T-cell (primary cell): ENCODE measurements around the gene PARP4. TPM values are rescaled to one million over a fixed set of nuclear protein-coding genes. Genes with fewer than 3 reads are reported as not detected.
"Not testable (repeated sequence)": the region's sequence is repeated elsewhere in the genome, so short reads cannot be mapped to it uniquely, and the experiment has no call there.

Experiments used
- ATAC-seq, 4 experiments: fragments of 200-7000 bp in 3 of 4; fragments of 150-1000 bp in 1 of 4; cut with Tn5 transposase; replicated peaks in 1 of 4; 1 replicate in 3 of 4; 2 replicates in 1 of 4; pipeline ENCODE4 v1.10.0; 2021; ENCODE audit warnings: moderate library complexity in 3 of 4, mild to moderate bottlenecking in 2 of 4, moderate number of reproducible peaks in 1 of 4
- CTCF ChIA-PET, 2 donors: fragments of 300-600 bp; sonication (Branson Sonifier 250); formaldehyde crosslinking; loops; one replicate each; lab custom pipeline; 2022; ENCODE audit warnings: antibody characterized with exemption in 2 of 2; lab: Charles Lee
- POLR2A ChIA-PET, 2 donors: fragments of 300-600 bp; sonication (Branson Sonifier 250); formaldehyde crosslinking; loops; one replicate each; lab custom pipeline; 2022; ENCODE audit warnings: antibody characterized with exemption in 2 of 2; lab: Charles Lee
- DNase-seq, 35 experiments: peaks; one replicate each; pipeline versions ENCODE4 v3.0.0 to v3.0.0-alpha.2; 2013 to 2023
- H3K27ac ChIP-seq: one replicate; pipeline ENCODE4 v1.5.1; 2013; ENCODE audit warnings: low read length
- H3K27me3 ChIP-seq, 2 experiments: replicated peaks in 1 of 2; 1 replicate in 1 of 2; 2 replicates in 1 of 2; pipeline versions ENCODE4 v1.6.1 to v1.7.0; 2013; ENCODE audit warnings: low read length in 1 of 2, mixed read lengths in 1 of 2; ENCODE audit not compliant: control insufficient read depth in 2 of 2, insufficient read depth in 2 of 2; ENCODE audit errors: extremely low read depth in 1 of 2
- H3K36me3 ChIP-seq, 2 donors: 1 replicate in 1 of 2; 2 replicates in 1 of 2; pipeline versions ENCODE4 v1.6.1 to v1.7.0; 2013; ENCODE audit warnings: low read length in 1 of 2; ENCODE audit not compliant: control insufficient read depth in 2 of 2, insufficient read depth in 1 of 2; ENCODE audit errors: extremely low read depth in 1 of 2
- H3K4me1 ChIP-seq, 2 experiments: 1 replicate in 1 of 2; 2 replicates in 1 of 2; pipeline versions ENCODE4 v1.6.1 to v1.7.0; 2013; ENCODE audit warnings: low read length in 2 of 2, mixed read lengths in 1 of 2; ENCODE audit not compliant: insufficient read depth in 2 of 2, control insufficient read depth in 1 of 2; ENCODE audit errors: extremely low read depth in 1 of 2
- H3K4me3 ChIP-seq, 2 donors: 1 replicate in 1 of 2; 2 replicates in 1 of 2; pipeline versions ENCODE4 v1.5.1 to v1.7.0; 2013; ENCODE audit warnings: mild to moderate bottlenecking in 2 of 2, low read length in 1 of 2, moderate library complexity in 1 of 2; ENCODE audit not compliant: control insufficient read depth in 1 of 2; ENCODE audit errors: extremely low read depth in 1 of 2
- H3K9me3 ChIP-seq: 2 replicates; pipeline ENCODE4 v1.7.0; 2013
- H3K27ac Mint-ChIP-seq, 2 donors: one replicate each; pipeline ENCODE4 v1.8.0; 2020 to 2021; ENCODE audit warnings: mild to moderate bottlenecking in 2 of 2, mixed read lengths in 2 of 2
- H3K27me3 Mint-ChIP-seq, 2 donors: one replicate each; pipeline ENCODE4 v1.8.0; 2021 to 2022; ENCODE audit warnings: mixed read lengths in 2 of 2
- H3K36me3 Mint-ChIP-seq: one replicate; pipeline ENCODE4 v1.8.0; 2021; ENCODE audit warnings: mixed read lengths
- H3K4me1 Mint-ChIP-seq, 3 donors: one replicate each; pipeline ENCODE4 v1.8.0; 2020 to 2022; ENCODE audit warnings: mixed read lengths in 3 of 3, mild to moderate bottlenecking in 1 of 3
- H3K4me3 Mint-ChIP-seq, 3 donors: one replicate each; pipeline ENCODE4 v1.8.0; 2020 to 2022; ENCODE audit warnings: mild to moderate bottlenecking in 3 of 3, mixed read lengths in 3 of 3, moderate library complexity in 3 of 3
- H3K9me3 Mint-ChIP-seq, 3 donors: one replicate each; pipeline ENCODE4 v1.8.0; 2020 to 2022; ENCODE audit warnings: mixed read lengths in 3 of 3
- WGBS: methylation state at CpG from one replicate; pipeline ENCODE4 v1.1.5; 2013; ENCODE audit warnings: missing lambda C conversion rate; ENCODE audit not compliant: insufficient coverage; 5-methylcytosine and 5-hydroxymethylcytosine counted together
- total RNA-seq, 35 experiments: library from RNA in 6 of 35; stranded (reverse) in 6 of 35; fragments of 120-200 nt in 1 of 35; gene quantifications; one replicate each; pipeline versions ENCODE4 v1.2.1 to v1.2.4 and lab custom pipeline; 2013 to 2026

PARP4 gene
- total RNA-seq, 5 donors from 2014 or later (not counting 1 experiment from before 2014, with no cell fraction given) = 50.3 to 77.7 (median 58.2) TPM

- Mint-ChIP-seq H3K9me3 (no peaks in the 10 kb centered on the region), H3K27ac (peak overlapping the region; percentile 88 to 96), H3K27me3 (no peaks in the 10 kb centered on the region), H3K4me3 (peak overlapping the region; percentile 87 to 98 (median 93)), H3K4me1 (peaks cover 41 to 46% (median 42%) of the 10 kb centered on the region in 3 donors), H3K36me3 (peaks cover 10% of the 10 kb centered on the region)
- Histone ChIP-seq H3K27me3 (no peaks in the 10 kb centered on the region), H3K36me3 (peaks cover 6 to 9% of the 10 kb centered on the region in 2 donors), H3K9me3 (no peaks in the 10 kb centered on the region), H3K27ac (peak overlapping the region; percentile 79), H3K4me1 (peaks cover 5 to 20% of the 10 kb centered on the region in 2 experiments), H3K4me3 (peak overlapping the region; percentile 92 to 96)
- ChIA-PET CTCF (no interaction called here), POLR2A (interaction anchor here in 1 of 2 donors (0.6 kb wide), 1 partner anchor 311 kb away, joined by 3 read pairs; no protein-coding TSS in a partner anchor)
- WGBS = 0% methylated on average over 8 of the region's 22 CpGs
- peak in 32 of 35 experiments; percentile 12 to 67 (median 28) for DNase-seq
- peak; percentile 25 to 59 (median 33) for ATAC-seq
Measured at GRCh38 chr13:24511019-24511815, 1.4 kb downstream of the PARP4 start.

GRCh38 chr13:24506698-24507335 is 5.8 kb downstream of the PARP4 start:
- DNase-seq (no peak), ATAC-seq (no peak)
- peaks cover 5 to 20% of the 10 kb centered on the region in 2 experiments for H3K4me1 ChIP-seq
- Mint-ChIP-seq H3K36me3 (peaks cover 26% of the 10 kb centered on the region), H3K27me3 (no peaks in the 10 kb centered on the region), H3K27ac (no peak overlapping the region), H3K9me3 (no peaks in the 10 kb centered on the region), H3K4me1 (peaks cover 44 to 54% (median 49%) of the 10 kb centered on the region in 3 donors), H3K4me3 (no peak overlapping the region)
- H3K27ac ChIP-seq = no peak overlapping the region
- ChIA-PET POLR2A (no interaction called here), CTCF (interaction anchor here in 1 of 2 donors (0.9 kb wide), 1 partner anchor 17 kb away, joined by 3 read pairs; no protein-coding TSS in a partner anchor)
- H3K4me3 ChIP-seq = no peak overlapping the region
- H3K36me3 ChIP-seq = peaks cover 6 to 29% of the 10 kb centered on the region in 2 donors
- WGBS = 98% methylated on average over 47 of the region's 50 CpGs
- H3K9me3 ChIP-seq = no peaks in the 10 kb centered on the region
- no peaks in the 10 kb centered on the region for H3K27me3 ChIP-seq

DNA sequence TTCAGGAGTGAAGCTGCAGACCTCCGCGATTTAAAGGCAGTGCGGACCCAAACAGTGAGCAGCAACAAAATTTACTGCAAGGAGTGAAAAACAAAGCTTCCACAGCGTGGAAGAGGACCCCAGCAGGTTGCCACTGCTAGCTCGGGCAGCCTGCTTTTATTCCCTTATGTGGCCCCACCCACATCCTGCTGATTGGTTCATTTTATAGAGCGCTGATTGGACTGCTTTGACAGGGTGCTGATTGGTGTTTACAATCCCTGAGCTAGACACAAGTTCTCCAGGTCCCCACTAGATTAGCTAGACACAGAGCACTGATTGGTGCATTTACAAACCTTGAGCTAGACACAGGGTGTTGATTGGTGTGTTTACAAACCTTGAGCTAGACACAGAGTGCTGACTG is 6.3 kb downstream of the PARP4 start:
- H3K4me1 ChIP-seq = peaks cover 2 to 18% of the 10 kb centered on the region in 2 experiments
- H3K27me3 Mint-ChIP-seq, ATAC-seq, H3K27ac Mint-ChIP-seq, H3K27ac ChIP-seq, H3K4me3 Mint-ChIP-seq, DNase-seq, H3K9me3 Mint-ChIP-seq, POLR2A ChIA-PET, H3K9me3 ChIP-seq, H3K27me3 ChIP-seq, H3K4me3 ChIP-seq: not testable (repeated sequence)
- CTCF ChIA-PET = interaction anchor here in 1 of 2 donors (0.9 kb wide), 1 partner anchor 16 kb away, joined by 3 read pairs; no protein-coding TSS in a partner anchor
- Mint-ChIP-seq H3K4me1 (peaks cover 39 to 52% (median 47%) of the 10 kb centered on the region in 3 donors), H3K36me3 (peaks cover 30% of the 10 kb centered on the region)
- WGBS = 94% methylated on average over 5 of the region's 6 CpGs
- H3K36me3 ChIP-seq = peaks cover 6 to 33% of the 10 kb centered on the region in 2 donors

DNA sequence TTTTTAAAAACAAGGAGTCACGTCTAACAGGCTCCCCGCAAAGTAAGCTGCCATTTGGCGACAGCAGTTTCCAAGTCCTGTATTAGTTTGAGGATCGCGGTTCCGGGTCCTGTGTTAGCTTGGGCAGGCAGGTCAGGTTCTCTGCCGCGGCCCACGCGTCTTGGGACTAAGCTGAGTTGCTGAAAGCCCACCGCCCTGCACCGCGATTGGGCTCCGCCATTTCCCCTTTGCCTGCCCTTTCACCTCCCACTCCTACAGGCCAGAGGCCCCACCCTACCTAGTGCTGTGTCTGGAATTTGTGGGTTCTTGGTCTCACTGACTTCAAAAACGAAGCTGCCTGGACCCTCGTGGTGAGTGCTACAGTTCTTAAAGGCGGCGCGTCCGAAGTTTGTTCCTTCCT is 6.8 kb downstream of the PARP4 start:
- Mint-ChIP-seq H3K9me3 (no peaks in the 10 kb centered on the region), H3K36me3 (peaks cover 30% of the 10 kb centered on the region), H3K4me1 (peaks cover 34 to 47% (median 43%) of the 10 kb centered on the region in 3 donors), H3K27me3 (no peaks in the 10 kb centered on the region), H3K4me3 (no peak overlapping the region), H3K27ac (no peak overlapping the region)
- DNase-seq = no peak
- no peaks in the 10 kb centered on the region for H3K9me3 ChIP-seq
- peaks cover 6 to 38% of the 10 kb centered on the region in 2 donors for H3K36me3 ChIP-seq
- ChIA-PET POLR2A (no interaction called here), CTCF (interaction anchor here in 1 of 2 donors (0.9 kb wide), 1 partner anchor 16 kb away, joined by 3 read pairs; no protein-coding TSS in a partner anchor)
- WGBS = 96% methylated on average over 15 of the region's 20 CpGs
- ATAC-seq = no peak
- H3K4me1 ChIP-seq = peaks cover under 1 to 13% of the 10 kb centered on the region in 2 experiments
- no peak overlapping the region for H3K4me3 ChIP-seq
- no peak overlapping the region for H3K27ac ChIP-seq
- no peaks in the 10 kb centered on the region for H3K27me3 ChIP-seq

GRCh38 chr13:24505256-24505655 is 7.3 kb downstream of the PARP4 start:
- Mint-ChIP-seq H3K4me1 (peaks cover 33 to 46% (median 42%) of the 10 kb centered on the region in 3 donors), H3K36me3 (peaks cover 30% of the 10 kb centered on the region)

DNA sequence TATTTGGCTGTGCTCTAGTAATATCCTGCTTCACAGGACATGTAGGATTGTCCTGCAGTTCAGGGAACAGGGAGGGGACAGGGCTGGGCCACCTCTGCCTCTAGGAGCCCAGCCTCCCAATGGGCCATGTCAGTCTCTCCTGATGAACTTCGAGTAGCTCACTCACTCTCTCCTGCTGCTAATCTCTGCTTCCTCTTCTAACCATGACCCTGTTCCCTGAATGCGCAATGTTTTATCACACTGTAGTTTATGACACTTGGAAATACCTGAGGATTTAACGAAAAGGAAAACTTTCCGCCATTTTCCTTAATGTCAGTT is 9.2 kb downstream of the PARP4 start:
- no peak overlapping the region for H3K27ac Mint-ChIP-seq
- no peak for ATAC-seq

More at GRCh38 chr13:24505256-24505655, 7.3 kb downstream of the PARP4 start:
- Histone ChIP-seq H3K36me3 (peaks cover 6 to 40% of the 10 kb centered on the region in 2 donors), H3K27me3 (no peaks in the 10 kb centered on the region), H3K4me3 (no peak overlapping the region), H3K4me1 (peaks cover 0 to 11% of the 10 kb centered on the region in 2 experiments), H3K27ac (no peak overlapping the region), H3K9me3 (no peaks in the 10 kb centered on the region)
- ChIA-PET POLR2A (no interaction called here), CTCF (interaction anchor here in 1 of 2 donors (0.6 kb wide), 1 partner anchor 277 kb away, joined by 4 read pairs; no protein-coding TSS in a partner anchor)
- WGBS = 98% methylated on average over 5 of the region's 8 CpGs
- H3K27ac Mint-ChIP-seq = no peak overlapping the region
- no peaks in the 10 kb centered on the region for H3K9me3 Mint-ChIP-seq
- ATAC-seq = no peak
- DNase-seq = no peak
- H3K4me3 Mint-ChIP-seq = no peak overlapping the region
- no peaks in the 10 kb centered on the region for H3K27me3 Mint-ChIP-seq

More for the DNA sequence above, 9.2 kb downstream of the PARP4 start:
- CTCF ChIA-PET = no interaction called here
- H3K27me3 ChIP-seq = no peaks in the 10 kb centered on the region
- peaks cover 37% of the 10 kb centered on the region for H3K36me3 Mint-ChIP-seq
- POLR2A ChIA-PET = no interaction called here
- H3K9me3 ChIP-seq = no peaks in the 10 kb centered on the region
- H3K27me3 Mint-ChIP-seq = no peaks in the 10 kb centered on the region
- no peak overlapping the region for H3K4me3 ChIP-seq
- no peaks in the 10 kb centered on the region for H3K9me3 Mint-ChIP-seq
- no peak overlapping the region for H3K4me3 Mint-ChIP-seq
- H3K4me1 Mint-ChIP-seq = peaks cover 24 to 34% (median 29%) of the 10 kb centered on the region in 3 donors
- DNase-seq = no peak
- no peak overlapping the region for H3K27ac ChIP-seq
- peaks cover 6 to 46% of the 10 kb centered on the region in 2 donors for H3K36me3 ChIP-seq
- H3K4me1 ChIP-seq = peaks cover 0 to 5% of the 10 kb centered on the region in 2 experiments
- 100% methylated on average over 1 of the region's 4 CpGs for WGBS
